HG03354 (cell line): ENCODE measurements around the gene FAM200B.

Experiments used
- ATAC-seq: cut with Tn5 transposase; IDR thresholded peaks from one replicate; pipeline ENCODE4 v1.9.1; 2021; ENCODE audit warnings: mild to moderate bottlenecking; ENCODE audit not compliant: unreplicated experiment, poor library complexity, severe bottlenecking

Gene FAM200B

DNA sequence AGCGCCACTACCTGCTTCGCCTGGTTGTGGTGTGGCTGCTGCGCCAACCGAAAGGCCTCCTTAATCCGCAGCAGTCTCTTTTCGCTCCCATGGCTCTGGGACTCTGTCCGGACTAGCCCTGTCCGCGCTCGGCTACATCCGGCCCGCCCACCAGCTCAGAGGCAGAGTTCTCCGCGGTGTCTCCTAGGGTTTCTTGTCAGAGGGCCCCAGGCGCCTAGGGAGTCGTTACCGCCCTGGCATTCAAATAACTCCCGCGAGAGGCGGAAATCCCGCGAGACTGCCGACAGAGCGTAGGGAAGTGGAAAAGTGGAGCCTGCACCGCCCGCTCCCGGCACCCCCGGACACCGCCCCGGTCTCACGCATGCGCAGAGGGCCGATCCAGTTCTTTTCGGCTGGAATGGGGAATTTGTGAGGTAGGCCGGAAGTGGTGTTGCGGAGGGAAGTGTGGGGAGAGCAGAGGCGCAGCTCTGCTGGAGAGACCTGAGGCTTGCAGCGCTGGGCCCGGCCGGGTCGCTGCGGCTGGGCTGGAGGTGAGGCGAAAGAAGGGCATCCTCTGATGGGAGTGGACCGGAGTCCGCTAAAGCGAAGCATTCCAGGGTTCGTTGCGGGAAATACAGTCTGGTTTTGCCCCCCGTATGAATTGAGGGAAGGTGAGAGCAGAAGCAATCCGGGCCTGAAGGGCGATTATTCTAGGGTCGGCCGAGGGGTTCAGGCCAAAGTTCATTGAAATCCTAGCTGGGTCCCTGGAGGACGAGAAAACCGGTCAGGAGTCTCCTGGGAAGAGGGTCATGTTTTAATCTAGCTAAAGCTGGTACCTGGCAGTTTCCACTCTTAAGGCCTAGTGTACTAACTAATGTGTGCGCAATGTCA lies at the start of gene FAM200B:
Gene FAM200B (plus strand): TSS at position 456 of the 870 bp plus-strand sequence. CDS start 5,151 bp downstream, outside the sequence.
- peak; percentile 95 for ATAC-seq

DNA sequence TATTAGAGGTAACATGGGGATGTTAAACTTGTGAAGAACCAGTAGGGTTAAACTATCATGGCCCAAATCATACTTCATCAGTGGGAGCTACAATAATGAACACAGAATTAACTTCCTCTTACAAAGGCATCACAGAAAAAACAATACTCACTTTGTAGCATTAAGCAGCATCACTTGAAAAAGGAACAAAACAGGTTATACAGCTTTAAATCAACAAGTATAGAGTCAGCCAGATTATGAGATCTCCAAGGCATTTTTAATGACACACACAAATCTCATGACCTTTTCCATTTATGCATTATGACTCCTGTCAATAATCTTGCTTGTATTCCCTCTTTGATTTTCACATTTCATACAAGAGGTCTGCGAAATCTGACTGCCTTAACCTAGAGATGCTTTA lies 44.8 kb upstream of the FAM200B start:
- ATAC-seq, result no peak

DNA sequence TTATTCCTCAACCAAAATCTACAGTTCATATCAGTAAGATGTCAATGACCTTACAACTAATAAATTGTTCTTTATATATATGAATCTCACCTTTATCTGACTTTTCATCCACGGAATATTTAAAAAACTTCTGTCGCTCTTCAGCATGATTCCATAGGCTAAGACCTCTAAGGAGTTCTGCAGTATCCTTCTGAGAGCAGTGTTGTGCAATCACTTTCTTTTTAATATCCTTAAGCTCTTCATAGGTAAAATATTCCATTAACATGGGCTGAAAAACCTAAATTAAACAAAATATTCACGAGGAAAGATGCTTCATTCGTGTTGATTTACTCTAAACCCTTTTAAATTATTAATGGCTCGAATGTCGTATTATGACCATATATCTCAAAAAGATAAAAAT lies 43.2 kb upstream of the FAM200B start:
- no peak for ATAC-seq

DNA sequence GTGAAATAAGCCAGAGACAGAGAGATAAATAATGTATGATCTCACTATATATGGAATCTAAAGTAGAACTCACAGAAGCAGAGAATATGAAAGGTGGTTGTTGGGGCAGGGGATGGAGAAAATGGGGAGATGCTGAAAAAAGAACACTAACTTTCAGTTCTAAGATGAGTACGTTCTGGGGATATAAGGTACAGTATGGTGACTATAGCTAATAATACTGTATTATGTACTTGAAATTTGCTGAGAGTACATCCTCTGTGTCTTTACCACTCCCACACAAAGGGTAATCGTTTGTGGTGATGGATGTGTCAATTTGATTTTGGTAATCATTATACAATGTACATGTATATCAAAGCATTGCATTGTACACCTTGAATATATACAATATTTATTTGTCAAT lies 33.0 kb upstream of the FAM200B start:
- ATAC-seq, result peak; percentile 36

DNA sequence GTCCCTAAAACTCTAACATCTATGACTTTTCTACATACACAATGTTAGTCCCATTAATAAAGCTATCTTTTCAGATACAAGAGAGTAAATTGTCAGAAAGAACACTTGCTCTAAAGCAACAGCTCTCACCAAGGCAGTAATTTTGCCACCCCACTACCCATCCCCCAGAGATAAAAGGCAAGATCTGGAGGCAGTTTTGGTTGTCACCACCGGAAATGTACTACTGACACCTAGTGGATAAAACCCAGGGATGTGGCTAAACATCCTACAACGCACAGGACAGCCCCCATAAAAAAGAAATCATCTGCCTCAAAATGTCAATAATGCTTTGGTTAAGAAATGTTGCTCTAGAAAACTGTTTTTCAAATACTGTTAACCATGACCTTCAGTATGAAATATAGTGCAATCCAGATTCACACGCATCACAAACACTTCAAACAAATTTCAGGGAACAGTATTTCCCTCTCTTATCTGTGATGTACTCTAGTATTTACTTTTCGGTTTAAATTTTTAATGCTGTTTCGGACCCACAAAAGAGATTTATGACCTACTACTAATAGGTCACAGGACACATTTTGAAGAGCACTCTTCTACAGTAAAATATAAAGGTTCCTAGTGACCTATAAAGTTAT lies 31.6 kb upstream of the FAM200B start:
- ATAC-seq, result peak; percentile 57

DNA sequence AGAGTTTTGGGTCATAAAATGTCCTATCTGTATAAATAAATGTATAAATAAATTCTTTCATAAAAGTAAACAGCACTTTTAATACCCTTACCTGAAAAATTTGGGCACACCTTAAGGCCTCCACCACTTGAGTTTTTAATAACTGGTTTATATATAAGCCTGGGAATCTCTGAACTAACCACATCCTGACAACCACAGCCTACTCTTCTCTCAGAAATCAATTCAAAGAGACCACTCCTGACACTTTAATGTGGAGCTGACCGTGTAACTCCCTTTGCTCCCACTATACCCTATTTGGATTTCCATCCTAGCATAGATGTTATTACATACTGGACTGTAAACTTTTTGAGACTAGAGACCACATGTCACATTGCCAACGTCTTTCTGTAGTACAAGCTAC lies 30.0 kb upstream of the FAM200B start:
- no peak for ATAC-seq

DNA sequence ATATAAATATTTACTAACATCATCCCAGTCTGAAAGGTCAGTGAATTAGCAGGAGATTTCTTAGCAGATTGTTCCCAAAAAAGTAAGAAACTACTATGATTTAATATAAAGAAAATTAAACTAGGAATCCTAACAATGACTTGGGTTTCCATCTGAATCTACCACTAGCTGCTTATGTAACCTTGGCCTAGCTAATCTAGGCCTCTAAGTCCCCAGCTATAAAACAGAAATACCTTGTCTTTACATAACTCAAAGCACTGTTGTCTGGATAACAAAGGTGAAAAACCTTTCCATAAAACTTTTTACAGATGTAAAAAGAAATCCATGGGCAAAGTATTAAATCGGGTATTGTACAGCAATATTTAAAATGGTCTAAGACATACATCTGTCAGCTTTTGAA lies 29.4 kb upstream of the FAM200B start:
- ATAC-seq, result no peak

DNA sequence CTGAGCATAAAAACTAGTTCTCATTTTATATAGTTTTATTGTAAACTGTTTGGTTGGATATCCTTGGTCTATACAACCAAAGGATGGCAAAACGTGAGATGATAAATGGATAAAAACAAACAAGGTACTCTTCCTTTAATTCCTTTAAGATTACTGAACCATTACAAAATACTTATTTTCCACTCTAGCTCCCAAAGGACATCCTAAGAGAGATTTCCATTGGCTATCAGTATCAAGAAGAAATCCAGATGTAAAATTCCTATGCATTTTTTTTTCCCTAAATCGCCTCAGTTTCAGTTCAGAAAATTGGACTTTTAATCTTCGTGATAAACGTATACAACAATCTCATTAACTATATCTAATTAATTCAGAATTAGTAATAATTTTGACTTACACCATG lies 28.8 kb upstream of the FAM200B start:
- no peak for ATAC-seq

DNA sequence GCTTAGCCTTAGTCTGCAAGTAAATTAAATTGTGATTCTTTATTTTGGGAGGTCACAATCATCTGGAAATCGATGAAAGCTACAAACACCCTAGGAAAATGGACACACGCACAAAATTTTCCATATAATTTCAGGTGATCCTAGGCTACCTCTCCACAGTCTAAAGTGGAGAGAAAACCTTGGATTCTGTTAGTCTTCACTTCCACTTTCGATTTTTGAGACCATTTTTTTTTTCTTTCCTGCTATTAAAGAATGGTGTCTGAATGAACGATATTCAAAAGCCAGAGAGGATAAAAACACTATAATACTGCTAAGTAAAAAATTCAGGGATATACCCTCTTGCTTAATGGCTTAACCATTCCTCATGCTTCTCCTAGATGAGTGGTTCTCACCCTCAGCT lies 28.2 kb upstream of the FAM200B start:
- no peak for ATAC-seq

DNA sequence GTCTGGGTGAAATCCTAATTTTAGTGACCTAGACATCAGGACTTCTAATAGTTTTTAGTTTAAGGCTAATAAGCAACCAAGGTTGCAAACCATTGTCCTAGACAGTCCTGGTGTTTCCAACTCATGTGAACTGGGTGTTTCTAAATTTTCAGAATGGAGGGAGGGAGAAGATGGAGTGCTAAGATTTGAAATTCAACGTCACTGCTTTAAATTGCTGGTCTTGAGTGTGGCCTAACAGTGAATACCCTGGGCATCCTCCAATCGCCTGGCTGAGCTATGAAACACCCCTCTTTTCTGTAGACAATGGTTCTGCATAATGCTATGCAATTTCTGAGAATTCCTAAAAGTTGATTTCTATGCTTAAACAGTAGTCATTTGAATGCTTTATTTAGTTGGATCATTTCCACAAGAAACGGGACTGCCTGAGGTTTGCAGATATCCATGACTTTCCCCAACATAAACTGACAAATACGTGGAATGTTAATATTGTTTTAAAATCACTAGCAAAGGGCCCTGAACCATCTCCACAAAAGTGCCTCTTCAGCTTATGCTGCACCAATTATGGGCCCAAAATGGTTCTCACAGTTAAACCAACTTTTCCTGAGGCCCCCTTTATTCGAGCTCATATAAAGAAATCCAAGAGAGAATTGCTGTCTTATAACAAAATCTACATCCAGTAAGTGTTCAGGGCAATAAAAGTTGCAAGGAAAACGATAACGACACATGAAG lies 27.6 kb upstream of the FAM200B start:
- peak; percentile 34 for ATAC-seq

DNA sequence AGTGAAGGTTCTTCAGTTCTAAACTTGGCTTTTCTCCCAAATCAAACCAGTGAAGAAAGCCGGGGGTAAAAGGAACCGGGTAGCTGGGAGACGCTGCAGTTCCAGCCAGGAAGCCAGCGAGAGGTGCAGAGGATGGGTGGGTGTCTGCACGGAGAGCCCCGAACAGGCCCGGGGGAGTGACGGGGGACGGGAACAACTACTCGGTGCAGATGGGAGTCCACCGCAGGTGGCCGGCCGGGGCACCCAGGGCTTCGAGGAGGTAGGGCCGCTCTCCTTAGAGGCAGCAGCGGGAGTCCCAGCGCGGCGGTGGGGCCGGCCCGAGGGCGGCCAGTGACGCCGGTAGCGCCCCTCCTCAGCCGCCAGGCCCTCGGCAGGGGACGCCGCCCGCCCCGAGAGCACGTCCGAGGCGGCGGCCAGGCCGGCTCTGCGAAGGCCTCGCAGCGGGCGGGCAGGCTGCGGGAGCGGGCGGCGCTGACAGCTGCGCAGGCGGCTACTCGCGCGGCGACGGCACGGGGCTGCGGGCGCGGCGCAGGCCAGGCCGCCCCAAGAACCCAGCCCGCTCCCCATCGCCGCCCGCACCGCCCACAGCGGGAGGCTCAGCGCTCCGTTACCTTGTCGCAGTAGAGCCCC lies 26.9 kb upstream of the FAM200B start:
- peak; percentile 59 for ATAC-seq

DNA sequence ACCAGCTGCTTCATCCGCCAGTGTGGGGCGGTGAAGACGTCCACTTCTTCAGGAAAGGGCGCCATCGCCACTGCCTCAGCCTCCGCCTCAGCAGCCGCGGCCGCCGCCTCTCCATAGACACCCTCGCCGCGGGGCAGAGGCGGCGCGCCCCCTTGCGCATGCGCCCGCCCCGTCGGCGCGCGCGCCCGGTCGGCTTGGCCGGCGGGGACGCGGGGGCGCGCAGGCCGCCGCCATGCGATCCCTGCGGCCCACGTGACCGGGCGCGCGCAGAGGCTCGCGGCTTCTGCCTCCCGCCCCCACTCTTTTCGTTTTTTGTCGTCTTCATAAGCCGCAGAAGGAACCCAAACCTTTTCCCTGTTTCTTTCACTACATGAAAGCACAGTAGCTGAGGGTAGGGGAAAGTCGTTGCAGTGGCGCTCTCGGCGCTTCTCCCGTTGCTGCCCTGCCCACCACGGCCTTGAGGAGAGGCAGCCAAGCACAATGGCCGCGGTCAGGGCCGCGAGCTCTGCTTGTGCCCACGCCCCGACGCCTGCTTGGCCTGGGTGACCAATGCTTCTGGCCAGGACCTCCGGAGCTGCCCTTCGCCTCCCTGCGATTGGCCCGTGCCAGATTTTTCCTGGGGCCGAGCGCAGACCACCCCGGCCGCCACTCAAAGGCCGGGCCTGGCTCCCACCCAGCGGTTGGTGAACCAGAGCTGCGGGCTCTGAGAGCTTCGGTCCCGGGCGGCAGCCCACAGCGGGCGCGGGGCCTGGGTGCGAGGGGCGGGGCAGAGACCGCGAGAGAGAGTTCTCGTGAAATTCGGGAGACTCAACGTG lies 26.2 kb upstream of the FAM200B start, which contains the start of gene FBXL5:
Gene FBXL5 (minus strand): TSS at position 135 of the 815 bp plus-strand sequence. CDS start 70 bp downstream, at position 65.
- peak; percentile 73 for ATAC-seq

DNA sequence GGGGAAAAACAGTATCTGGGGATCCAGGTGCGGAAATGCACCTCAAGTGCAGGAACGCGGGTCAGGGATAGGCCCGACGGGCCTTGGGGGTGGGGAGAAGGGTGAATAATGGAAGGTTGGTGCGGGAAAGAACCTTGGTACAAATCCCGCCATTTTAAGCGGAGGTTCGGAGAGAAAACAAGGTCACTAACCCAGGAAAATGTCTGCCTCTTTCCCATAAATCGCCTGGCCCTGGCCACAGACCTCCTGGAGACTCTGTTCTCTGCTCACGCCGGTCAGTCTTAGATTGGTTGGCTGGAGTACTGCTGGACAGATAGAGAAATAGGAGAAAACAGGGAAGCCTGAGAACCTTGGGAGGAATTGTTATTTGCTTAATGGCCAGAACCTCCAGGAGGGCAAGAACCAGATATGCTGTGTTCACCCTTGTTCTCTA lies 25.6 kb upstream of the FAM200B start:
- ATAC-seq, result no peak

DNA sequence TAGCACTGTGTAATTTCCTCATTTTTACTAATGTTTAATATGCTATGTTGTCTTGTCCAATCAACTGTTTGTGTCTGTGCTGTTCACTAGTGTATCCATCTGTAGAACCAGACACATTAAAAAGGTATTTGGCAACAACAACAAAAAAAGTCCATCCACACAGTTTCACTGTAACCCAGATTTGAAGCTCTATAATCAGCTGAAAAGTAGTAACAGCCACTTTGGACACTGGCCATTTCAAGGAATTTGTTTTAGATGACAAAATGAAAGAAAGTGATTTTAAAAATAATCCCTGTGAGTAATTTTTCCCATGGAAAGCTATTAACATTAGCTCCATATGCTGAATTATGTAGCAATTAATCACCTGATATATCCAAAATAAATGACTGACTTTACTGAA lies 24.3 kb upstream of the FAM200B start:
- ATAC-seq, result no peak

DNA sequence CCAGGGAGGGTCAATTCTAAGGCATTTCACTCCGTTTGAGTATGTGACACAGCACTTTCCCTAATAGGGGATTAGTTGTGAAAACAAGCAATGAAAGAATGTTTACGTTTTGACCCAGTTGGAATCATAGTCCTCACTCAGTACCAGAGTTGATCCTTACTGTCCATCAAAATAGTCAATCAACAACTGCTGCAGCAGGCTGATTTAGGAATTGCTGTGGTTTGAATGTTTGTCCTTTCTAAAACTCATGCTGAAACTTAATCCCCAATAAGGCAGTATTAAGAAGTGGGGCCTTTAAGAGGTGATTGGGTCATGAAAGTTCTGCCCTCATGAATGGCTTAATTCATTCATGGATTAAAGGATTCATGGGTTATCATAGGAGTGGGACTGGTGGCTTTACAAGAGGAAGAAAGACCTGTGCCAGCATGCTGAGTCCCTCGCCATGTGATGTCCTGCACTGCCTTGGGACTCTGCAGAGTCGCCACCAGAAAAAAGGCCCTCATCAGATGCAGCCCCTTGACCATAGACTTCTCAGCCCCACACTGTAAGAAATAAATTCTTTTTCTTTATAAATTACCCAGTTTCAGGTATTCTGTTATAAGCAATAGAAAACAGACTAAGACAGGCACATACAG lies 23.4 kb upstream of the FAM200B start:
- ATAC-seq, result no peak

DNA sequence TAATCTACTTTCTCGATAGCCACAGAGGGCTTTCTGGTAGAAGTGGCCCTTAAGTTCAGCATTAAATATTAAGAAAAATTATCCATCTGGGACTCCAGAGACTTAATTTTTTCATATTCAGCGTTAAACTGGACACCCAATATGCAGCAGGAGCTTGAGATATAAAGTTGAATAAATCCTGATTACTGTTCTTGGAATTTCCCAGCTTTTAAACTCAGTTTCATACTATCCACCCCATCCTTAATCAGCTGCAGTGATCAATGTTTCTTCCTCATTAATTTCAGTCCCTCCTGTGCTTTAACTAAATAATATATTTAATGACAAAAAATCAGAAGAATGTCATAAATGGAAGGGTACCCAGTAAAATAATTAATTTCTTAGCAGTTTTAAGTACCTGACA lies 22.8 kb upstream of the FAM200B start:
- ATAC-seq, result no peak

DNA sequence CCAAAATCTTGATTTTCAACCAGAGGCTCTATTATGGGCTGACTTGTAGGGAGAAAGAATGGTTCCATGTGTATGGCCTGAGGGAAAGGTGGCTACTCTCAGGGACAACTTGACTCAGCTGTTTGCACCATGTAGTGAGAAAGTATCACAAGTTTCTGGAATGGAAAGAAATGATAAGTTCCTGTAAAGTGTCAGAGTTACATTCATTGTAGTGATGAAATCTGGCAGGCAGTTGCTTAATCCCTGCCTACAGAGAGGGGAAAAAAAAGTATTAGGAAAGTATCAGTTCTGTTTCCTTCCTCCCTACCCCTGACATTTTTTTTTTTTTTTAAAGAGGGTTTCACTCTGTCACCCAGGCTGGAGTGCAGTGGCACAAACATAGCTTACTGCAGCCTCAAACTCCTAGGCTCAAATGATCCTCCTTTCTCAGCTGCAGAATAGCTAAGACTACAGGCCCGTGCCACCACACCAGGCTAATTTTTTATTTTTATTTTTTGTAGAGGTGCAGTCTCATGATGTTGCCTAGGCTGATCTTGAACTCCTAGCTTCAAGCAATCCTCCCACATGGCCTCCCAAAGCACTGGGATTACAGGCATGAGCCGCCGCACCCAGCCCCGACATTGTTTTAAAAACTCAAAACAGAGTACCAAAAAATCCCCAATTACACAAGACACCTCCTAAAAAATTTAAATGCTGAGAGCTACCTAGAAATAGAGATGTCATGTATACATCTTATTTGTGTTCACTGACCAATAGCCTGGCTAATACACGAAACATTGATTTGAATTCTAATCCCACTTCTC lies 21.7 kb upstream of the FAM200B start:
- ATAC-seq, result no peak

DNA sequence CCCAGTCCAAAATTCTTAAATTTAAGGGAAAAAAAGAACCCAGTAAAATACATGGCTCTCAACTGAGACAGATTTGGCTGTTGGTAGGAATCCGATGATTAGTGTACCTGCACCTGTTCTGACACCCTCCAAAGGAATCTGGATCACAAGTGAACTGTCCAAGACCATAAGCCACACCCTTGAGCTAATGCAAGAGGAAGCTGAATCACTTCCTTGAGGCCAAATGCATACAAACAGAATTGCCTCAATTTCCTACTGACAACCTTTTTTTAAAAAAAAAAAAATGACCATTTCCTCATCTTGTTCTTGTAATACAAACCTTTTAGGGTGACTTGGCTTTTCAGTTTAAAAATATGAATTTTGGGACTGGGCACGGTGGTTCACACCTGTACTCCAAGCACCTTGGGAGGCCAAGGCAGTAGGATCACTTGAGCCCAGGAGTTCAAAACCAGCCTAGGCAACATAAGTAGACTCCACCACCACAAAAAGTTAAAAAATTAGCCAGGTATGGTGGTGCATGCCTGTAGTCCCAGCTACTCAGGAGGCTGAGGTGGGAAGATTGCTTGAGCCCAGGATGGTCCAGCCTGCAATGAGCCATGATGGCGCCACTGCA lies 15.8 kb upstream of the FAM200B start:
- ATAC-seq, result no peak
